ENCODE measurements around the gene TACO1.

Gene TACO1

GRCh38 chr17:63600569-63601438 lies at the start of gene TACO1:
TACO1 (plus strand) TSS chr17:63600895; CDS start chr17:63601084, 189 bp downstream.
- peak; percentile 36 for DNase-seq

- DNase-seq = no peak
Observed at GRCh38 chr17:63552211-63552610, 48.5 kb upstream of the TACO1 start.

GRCh38 chr17:63555500-63556156 lies 45.1 kb upstream of the TACO1 start:
- no peak for DNase-seq

- no peak for DNase-seq
Observed at GRCh38 chr17:63557416-63557815, 43.3 kb upstream of the TACO1 start.

- no peak for DNase-seq
Observed at GRCh38 chr17:63558441-63558840, 42.3 kb upstream of the TACO1 start.

GRCh38 chr17:63561819-63562218 lies 38.9 kb upstream of the TACO1 start:
- no peak for DNase-seq

GRCh38 chr17:63563339-63563738 lies 37.4 kb upstream of the TACO1 start:
- no peak for DNase-seq

- DNase-seq = no peak
Observed at GRCh38 chr17:63564562-63564961, 36.1 kb upstream of the TACO1 start.

- DNase-seq = no peak
Observed at GRCh38 chr17:63567229-63567628, 33.5 kb upstream of the TACO1 start.

- DNase-seq = no peak
Observed at GRCh38 chr17:63568563-63568962, 32.1 kb upstream of the TACO1 start.

- no peak for DNase-seq
Observed at GRCh38 chr17:63571632-63572310, 28.9 kb upstream of the TACO1 start.

- DNase-seq = no peak
Observed at GRCh38 chr17:63573634-63574033, 27.1 kb upstream of the TACO1 start.

GRCh38 chr17:63578027-63578768 lies 22.5 kb upstream of the TACO1 start:
- no peak for DNase-seq

GRCh38 chr17:63578769-63579111 lies 22.0 kb upstream of the TACO1 start:
- DNase-seq = no peak

GRCh38 chr17:63579633-63580032 lies 21.1 kb upstream of the TACO1 start:
- DNase-seq = no peak

- DNase-seq = no peak
Observed at GRCh38 chr17:63587770-63588169, 12.9 kb upstream of the TACO1 start.

- DNase-seq = no peak
Observed at GRCh38 chr17:63588797-63589196, 11.9 kb upstream of the TACO1 start.

GRCh38 chr17:63589646-63590045 lies 11.0 kb upstream of the TACO1 start:
- no peak for DNase-seq

GRCh38 chr17:63592797-63593196 lies 7.9 kb upstream of the TACO1 start:
- DNase-seq = no peak

- DNase-seq = no peak
Observed at GRCh38 chr17:63595132-63595531, 5.6 kb upstream of the TACO1 start.

- DNase-seq = no peak
Observed at GRCh38 chr17:63596856-63597586, 3.7 kb upstream of the TACO1 start.

GRCh38 chr17:63598281-63598680 lies 2.4 kb upstream of the TACO1 start:
- DNase-seq = no peak

Data from NCI-H1417 treated with DMSO at 0.1 percent for 48 hours (cell line).